AG09309 (cell line): ENCODE results near the gene CD160.
"Not testable (repeated sequence)": the region's sequence is repeated elsewhere in the genome, so short reads cannot be mapped to it uniquely, and the experiment has no call there.

Source experiments
- DNase-seq: peaks from one replicate; pipeline ENCODE4 v3.0.0-alpha.2; 2010; ENCODE audit warnings: low read depth
- H3K4me3 ChIP-seq: 2 replicates; pipeline ENCODE4 v1.5.1; 2011; ENCODE audit warnings: mild to moderate bottlenecking, low read depth, low read length, moderate library complexity; ENCODE audit not compliant: control insufficient read depth
- TF ChIP-seq, protein P1 (sequence below): IDR thresholded peaks from 2 replicates; pipeline ENCODE4 v1.5.1; 2011; ENCODE audit warnings: mild to moderate bottlenecking, low read depth, low read length, inconsistent platforms; ENCODE audit not compliant: insufficient read depth, control insufficient read depth; ENCODE audit errors: missing control alignments

CD160 gene

DNA sequence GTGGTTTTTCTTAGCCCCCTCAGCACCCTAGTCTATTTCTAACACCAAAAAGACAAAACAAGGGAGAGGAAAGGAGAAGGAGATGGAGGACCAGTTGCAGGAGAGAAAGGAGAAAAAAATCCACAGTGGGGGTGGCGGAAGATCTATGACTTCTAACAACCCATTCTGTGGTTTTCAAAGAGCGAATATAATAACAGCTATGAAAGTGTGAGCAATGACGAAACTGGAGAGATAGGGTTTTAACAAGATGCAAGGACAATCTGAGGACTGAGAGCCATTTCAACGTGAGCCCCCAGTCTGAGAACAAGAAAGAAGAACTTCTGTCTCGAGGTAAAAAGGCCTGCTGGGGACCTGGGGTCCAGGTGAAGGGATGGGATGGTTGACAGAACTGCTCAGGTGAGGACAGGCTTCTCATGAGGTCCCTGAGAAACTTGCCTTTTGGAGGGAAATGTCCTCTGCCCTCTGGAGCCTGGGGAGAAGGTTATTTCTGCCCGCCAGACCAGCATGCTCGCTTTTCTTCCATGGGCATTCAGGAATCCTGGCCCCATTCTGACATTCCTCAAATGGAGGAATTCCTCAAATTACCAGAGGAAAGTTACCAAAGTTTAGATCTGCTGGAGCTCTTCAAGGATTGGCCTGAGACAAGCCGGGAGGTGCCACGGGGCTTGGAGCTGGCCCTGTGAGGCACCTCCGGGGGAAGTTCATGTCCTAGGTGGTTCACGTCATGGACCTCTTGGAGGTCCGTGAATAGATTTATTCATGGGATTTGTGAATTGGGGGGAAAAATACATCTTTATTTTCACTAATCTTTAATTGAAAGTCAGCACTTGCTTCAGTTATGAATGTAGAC lies at the start of gene CD160:
Gene CD160, plus strand, starts transcription at position 270 of the 850 bp plus-strand sequence. CDS start 8,829 bp downstream, outside the sequence.
- H3K4me3 ChIP-seq, result no peak within 1 kb of the TSS
- TF ChIP-seq, protein P1, sequence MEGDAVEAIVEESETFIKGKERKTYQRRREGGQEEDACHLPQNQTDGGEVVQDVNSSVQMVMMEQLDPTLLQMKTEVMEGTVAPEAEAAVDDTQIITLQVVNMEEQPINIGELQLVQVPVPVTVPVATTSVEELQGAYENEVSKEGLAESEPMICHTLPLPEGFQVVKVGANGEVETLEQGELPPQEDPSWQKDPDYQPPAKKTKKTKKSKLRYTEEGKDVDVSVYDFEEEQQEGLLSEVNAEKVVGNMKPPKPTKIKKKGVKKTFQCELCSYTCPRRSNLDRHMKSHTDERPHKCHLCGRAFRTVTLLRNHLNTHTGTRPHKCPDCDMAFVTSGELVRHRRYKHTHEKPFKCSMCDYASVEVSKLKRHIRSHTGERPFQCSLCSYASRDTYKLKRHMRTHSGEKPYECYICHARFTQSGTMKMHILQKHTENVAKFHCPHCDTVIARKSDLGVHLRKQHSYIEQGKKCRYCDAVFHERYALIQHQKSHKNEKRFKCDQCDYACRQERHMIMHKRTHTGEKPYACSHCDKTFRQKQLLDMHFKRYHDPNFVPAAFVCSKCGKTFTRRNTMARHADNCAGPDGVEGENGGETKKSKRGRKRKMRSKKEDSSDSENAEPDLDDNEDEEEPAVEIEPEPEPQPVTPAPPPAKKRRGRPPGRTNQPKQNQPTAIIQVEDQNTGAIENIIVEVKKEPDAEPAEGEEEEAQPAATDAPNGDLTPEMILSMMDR, result no peak
- no peak for DNase-seq

- H3K4me3 ChIP-seq, DNase-seq: not testable (repeated sequence)
These were observed 48.1 kb upstream of the CD160 start for GRCh38 chr1:145670995-145671745.

DNA sequence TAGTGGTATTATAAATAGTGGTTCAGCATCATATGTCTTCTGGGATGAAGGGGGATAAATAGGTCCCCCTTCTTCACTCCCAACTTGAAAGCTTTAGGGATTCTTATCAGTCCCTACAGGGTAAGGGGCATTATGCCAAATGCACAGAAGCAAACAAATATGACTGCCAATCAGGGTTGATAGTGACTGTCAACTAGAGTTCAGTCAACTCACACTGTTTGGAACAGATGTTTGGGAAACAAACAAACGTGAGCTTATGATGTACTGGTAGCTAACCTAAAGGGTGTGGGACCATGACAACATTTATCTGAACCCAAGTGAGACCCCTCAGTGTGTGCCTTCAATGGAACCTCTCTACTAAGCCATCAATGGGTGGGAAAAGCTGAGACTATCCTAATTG lies 46.1 kb upstream of the CD160 start:
- H3K4me3 ChIP-seq, DNase-seq: not testable (repeated sequence)

- not testable (repeated sequence) for H3K4me3 ChIP-seq, DNase-seq
These were observed 34.4 kb upstream of the CD160 start for GRCh38 chr1:145684858-145685257.

DNA sequence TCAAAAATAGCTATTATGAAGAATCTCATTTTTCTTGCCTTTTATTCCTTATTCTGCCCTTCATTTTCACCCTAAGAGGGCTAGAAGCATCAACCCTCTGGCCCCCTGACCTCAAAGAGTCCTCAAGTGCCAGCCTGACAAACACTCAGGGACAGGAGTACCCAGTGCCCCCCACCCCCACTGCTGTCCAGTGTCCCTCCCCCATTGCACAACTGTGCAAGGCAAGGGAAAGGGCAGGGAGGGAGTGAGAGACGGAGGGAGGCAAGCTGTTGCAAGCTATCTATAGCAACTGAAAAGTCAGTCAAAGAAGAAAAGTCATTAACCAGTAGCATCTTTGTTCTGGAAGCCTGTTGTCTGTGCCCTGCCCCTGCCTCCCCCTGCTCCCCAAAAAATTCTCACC lies 33.2 kb upstream of the CD160 start:
- H3K4me3 ChIP-seq, DNase-seq: not testable (repeated sequence)

- no peak overlapping the region for H3K4me3 ChIP-seq
- no peak for DNase-seq
- TF ChIP-seq, protein P1, result no peak
These were observed 31.0 kb upstream of the CD160 start for GRCh38 chr1:145688328-145688727.

DNA sequence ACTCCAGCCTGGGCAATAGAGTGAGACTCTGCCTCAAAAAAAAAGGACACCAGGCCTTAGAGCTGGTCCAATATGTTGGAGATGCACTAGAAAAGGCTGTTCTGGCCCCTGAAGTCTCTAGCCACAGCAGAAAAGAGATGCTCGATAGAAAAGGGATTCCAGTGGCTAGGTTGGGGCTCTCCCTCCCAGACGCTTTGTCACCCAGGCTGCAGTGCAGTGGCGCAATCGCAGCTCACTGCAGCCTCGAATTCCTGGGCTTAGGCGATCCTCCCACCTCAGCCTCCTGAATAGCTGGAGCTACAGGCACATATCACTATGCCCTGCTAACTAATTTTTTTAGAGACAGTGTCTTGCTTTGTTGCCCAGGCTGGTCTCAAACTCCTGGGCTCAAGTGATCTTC lies 30.4 kb upstream of the CD160 start:
- TF ChIP-seq, protein P1, result no peak
- no peak overlapping the region for H3K4me3 ChIP-seq
- no peak for DNase-seq

GRCh38 chr1:145689922-145690321 lies 29.4 kb upstream of the CD160 start:
- DNase-seq, result no peak
- no peak overlapping the region for H3K4me3 ChIP-seq
- TF ChIP-seq, protein P1, result no peak
